ENCODE data around the gene PPP2R3A.

DNA sequence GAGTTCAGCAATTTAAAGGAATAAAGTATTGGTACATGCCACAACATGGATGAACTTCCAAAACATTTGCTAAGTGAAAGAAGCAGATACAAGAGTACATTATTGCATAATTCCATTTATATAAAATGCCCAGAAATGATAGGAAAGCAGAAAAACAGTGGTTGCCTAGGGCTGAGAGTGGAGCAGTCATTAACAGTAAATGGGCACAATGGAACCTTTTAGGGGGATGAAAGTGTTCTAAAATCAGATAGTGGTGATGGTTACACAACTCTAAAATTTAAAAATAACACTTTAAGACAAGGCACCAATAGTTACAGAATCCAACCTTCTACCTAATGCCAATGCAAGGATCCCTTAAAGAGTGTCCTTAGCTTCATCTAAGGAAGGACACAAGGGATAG lies 196.0 kb downstream of the PPP2R3A start:
- TF ChIP-seq RAD21 (IDR thresholded peaks at IDR 0.05; ENCODE audit: low read depth) (no peak), EP300 (IDR thresholded peaks at IDR 0.05; ENCODE audit: borderline replicate concordance) (no peak), TCF12 (IDR thresholded peaks at IDR 0.05; ENCODE audit: low read depth) (no peak), EGR1 (IDR thresholded peaks at IDR 0.05) (no peak), YY1 (IDR thresholded peaks at IDR 0.05; ENCODE audit: low read depth) (no peak), TEAD4 (IDR thresholded peaks at IDR 0.05) (no peak), TAF1 (IDR thresholded peaks at IDR 0.05; ENCODE audit: low read depth) (no peak), FOXM1 (IDR thresholded peaks at IDR 0.05; ENCODE audit: borderline replicate concordance, low read depth) (no peak)
- TF ChIP-seq, protein P1, sequence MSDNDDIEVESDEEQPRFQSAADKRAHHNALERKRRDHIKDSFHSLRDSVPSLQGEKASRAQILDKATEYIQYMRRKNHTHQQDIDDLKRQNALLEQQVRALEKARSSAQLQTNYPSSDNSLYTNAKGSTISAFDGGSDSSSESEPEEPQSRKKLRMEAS (IDR thresholded peaks at IDR 0.05), result no peak
- TF ChIP-seq, protein P2, sequence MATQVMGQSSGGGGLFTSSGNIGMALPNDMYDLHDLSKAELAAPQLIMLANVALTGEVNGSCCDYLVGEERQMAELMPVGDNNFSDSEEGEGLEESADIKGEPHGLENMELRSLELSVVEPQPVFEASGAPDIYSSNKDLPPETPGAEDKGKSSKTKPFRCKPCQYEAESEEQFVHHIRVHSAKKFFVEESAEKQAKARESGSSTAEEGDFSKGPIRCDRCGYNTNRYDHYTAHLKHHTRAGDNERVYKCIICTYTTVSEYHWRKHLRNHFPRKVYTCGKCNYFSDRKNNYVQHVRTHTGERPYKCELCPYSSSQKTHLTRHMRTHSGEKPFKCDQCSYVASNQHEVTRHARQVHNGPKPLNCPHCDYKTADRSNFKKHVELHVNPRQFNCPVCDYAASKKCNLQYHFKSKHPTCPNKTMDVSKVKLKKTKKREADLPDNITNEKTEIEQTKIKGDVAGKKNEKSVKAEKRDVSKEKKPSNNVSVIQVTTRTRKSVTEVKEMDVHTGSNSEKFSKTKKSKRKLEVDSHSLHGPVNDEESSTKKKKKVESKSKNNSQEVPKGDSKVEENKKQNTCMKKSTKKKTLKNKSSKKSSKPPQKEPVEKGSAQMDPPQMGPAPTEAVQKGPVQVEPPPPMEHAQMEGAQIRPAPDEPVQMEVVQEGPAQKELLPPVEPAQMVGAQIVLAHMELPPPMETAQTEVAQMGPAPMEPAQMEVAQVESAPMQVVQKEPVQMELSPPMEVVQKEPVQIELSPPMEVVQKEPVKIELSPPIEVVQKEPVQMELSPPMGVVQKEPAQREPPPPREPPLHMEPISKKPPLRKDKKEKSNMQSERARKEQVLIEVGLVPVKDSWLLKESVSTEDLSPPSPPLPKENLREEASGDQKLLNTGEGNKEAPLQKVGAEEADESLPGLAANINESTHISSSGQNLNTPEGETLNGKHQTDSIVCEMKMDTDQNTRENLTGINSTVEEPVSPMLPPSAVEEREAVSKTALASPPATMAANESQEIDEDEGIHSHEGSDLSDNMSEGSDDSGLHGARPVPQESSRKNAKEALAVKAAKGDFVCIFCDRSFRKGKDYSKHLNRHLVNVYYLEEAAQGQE (IDR thresholded peaks at IDR 0.05; ENCODE audit: low read depth), result no peak

All from Ishikawa (cell line).